NCI-H128 (cell line): ENCODE data around the gene CDH9.
"Not testable (repeated sequence)": the region's sequence is repeated elsewhere in the genome, so short reads cannot be mapped to it uniquely, and the experiment has no call there.

Source experiments
- DNase-seq: peaks from one replicate; lab custom pipeline; 2025; ENCODE audit not compliant: unreplicated experiment; lab: John Stamatoyannopoulos, UW

CDH9 gene

GRCh38 chr5:26948921-26949320 lies 89.5 kb downstream of the CDH9 start:
- no peak for DNase-seq

- DNase-seq, result no peak
Measured at GRCh38 chr5:26945901-26946300, 92.5 kb downstream of the CDH9 start.

- DNase-seq, result no peak
Measured at GRCh38 chr5:26942481-26942880, 95.9 kb downstream of the CDH9 start.

GRCh38 chr5:26940994-26941393 lies 97.4 kb downstream of the CDH9 start:
- DNase-seq, result no peak

GRCh38 chr5:26932238-26932637 lies 106.1 kb downstream of the CDH9 start:
- DNase-seq, result no peak

- no peak for DNase-seq
Measured at GRCh38 chr5:26921439-26921838, 116.9 kb downstream of the CDH9 start.

GRCh38 chr5:26903469-26903868 lies 134.9 kb downstream of the CDH9 start:
- DNase-seq, result no peak

GRCh38 chr5:26894719-26895263 lies 143.6 kb downstream of the CDH9 start:
- DNase-seq, result no peak

GRCh38 chr5:26893078-26893477 lies 145.3 kb downstream of the CDH9 start:
- DNase-seq, result no peak

GRCh38 chr5:26889815-26890214 lies 148.6 kb downstream of the CDH9 start:
- peak; percentile 38 for DNase-seq

GRCh38 chr5:26884481-26884880 lies 153.9 kb downstream of the CDH9 start:
- no peak for DNase-seq

GRCh38 chr5:26883375-26883774 lies 155.0 kb downstream of the CDH9 start:
- no peak for DNase-seq

- DNase-seq, result no peak
Measured at GRCh38 chr5:26881901-26882300, 156.5 kb downstream of the CDH9 start.

GRCh38 chr5:26877154-26877553 lies 161.2 kb downstream of the CDH9 start:
- no peak for DNase-seq

GRCh38 chr5:26872337-26872736 lies 166.0 kb downstream of the CDH9 start:
- no peak for DNase-seq

GRCh38 chr5:26869781-26870180 lies 168.6 kb downstream of the CDH9 start:
- no peak for DNase-seq

GRCh38 chr5:26868504-26868903 lies 169.9 kb downstream of the CDH9 start:
- no peak for DNase-seq

- DNase-seq, result no peak
Measured at GRCh38 chr5:26864061-26864460, 174.3 kb downstream of the CDH9 start.

- DNase-seq, result no peak
Measured at GRCh38 chr5:26856238-26856637, 182.1 kb downstream of the CDH9 start.

GRCh38 chr5:26852450-26852849 lies 185.9 kb downstream of the CDH9 start:
- DNase-seq, result not testable (repeated sequence)

- no peak for DNase-seq
Measured at GRCh38 chr5:26847041-26847736, 191.2 kb downstream of the CDH9 start.

GRCh38 chr5:26843677-26844076 lies 194.7 kb downstream of the CDH9 start:
- DNase-seq, result no peak

GRCh38 chr5:26833596-26833995 lies 204.8 kb downstream of the CDH9 start:
- no peak for DNase-seq
